K562 (cell line): ENCODE results near the gene GTPBP2. TPM values are rescaled to one million over a fixed set of nuclear protein-coding genes. Genes with fewer than 3 reads are reported as not detected.

ENCODE experiments used
- ATF4 ChIP-seq: fragments of 450-650 bp; formaldehyde crosslinking; IDR thresholded peaks from 2 replicates; pipeline ENCODE4 v1.4.0; 2022; ENCODE audit warnings: mild to moderate bottlenecking, moderate library complexity
- CREB3L1 ChIP-seq: fragments of 450-650 bp; IDR thresholded peaks from 2 replicates; pipeline ENCODE4 v1.6.1; 2014; ENCODE audit warnings: low read depth, mild to moderate bottlenecking, moderate library complexity, borderline replicate concordance
- CTBP1 ChIP-seq: fragments of 450-650 bp; IDR thresholded peaks from 2 replicates; pipeline ENCODE4 v1.6.1; 2016; ENCODE audit warnings: borderline replicate concordance
- GABPB2 ChIP-seq: fragments of 250-450 bp; sonication (Bioruptor Pico); conservative IDR thresholded peaks from 2 replicates; pipeline ENCODE4 v1.5.1; 2021; ENCODE audit warnings: mild to moderate bottlenecking
- HBP1 ChIP-seq: fragments of 450-650 bp; formaldehyde crosslinking; IDR thresholded peaks from 2 replicates; pipeline ENCODE4 v1.4.0; 2022; ENCODE audit warnings: missing genetic modification characterization
- HMGN3 ChIP-seq: IDR thresholded peaks from 2 replicates; pipeline ENCODE4 v1.6.1; 2011; ENCODE audit warnings: borderline replicate concordance, low read depth, mild to moderate bottlenecking, mixed read lengths, low read length; ENCODE audit not compliant: insufficient read length; ENCODE audit errors: extremely low read depth
- NCOA1 ChIP-seq: fragments of 450-650 bp; IDR thresholded peaks from 2 replicates; pipeline ENCODE4 v1.6.1; 2016; ENCODE audit warnings: low read depth
- PHTF2 ChIP-seq: fragments of 250-450 bp; sonication (Bioruptor Pico); IDR thresholded peaks from 2 replicates; pipeline ENCODE4 v1.5.0; 2021; ENCODE audit warnings: mild to moderate bottlenecking
- POLR2G ChIP-seq: fragments of 200-400 bp; formaldehyde crosslinking; IDR thresholded peaks from 2 replicates; pipeline ENCODE4 v1.6.1; 2017; ENCODE audit warnings: low read depth, mild to moderate bottlenecking, antibody characterized with exemption, low read length, moderate library complexity
- RCOR1 ChIP-seq, 2 experiments: IDR thresholded peaks; 2 replicates each; pipeline ENCODE4 v1.6.1; 2012; ENCODE audit warnings: low read depth in 2 of 2, low read length in 2 of 2, borderline replicate concordance in 1 of 2, improper control_type of control experiment in 1 of 2
- SRSF9 ChIP-seq: fragments of 200-400 bp; formaldehyde crosslinking; IDR thresholded peaks from 2 replicates; pipeline ENCODE4 v1.6.1; 2017; ENCODE audit warnings: low read depth, low read length, borderline replicate concordance
- ZBTB17 ChIP-seq: fragments of 450-650 bp; formaldehyde crosslinking; IDR thresholded peaks from 2 replicates; pipeline ENCODE4 v1.4.0; 2020; ENCODE audit warnings: mild to moderate bottlenecking
- ZHX1 ChIP-seq: fragments of 150-350 bp; conservative IDR thresholded peaks from 2 replicates; pipeline ENCODE4 v1.6.1; 2014; ENCODE audit warnings: low read length
- ZNF24 ChIP-seq: fragments of 450-650 bp; IDR thresholded peaks from 2 replicates; pipeline ENCODE4 v1.6.1; 2016
- ZNF592 ChIP-seq: fragments of 450-650 bp; IDR thresholded peaks from 2 replicates; pipeline ENCODE4 v1.6.1; 2017; ENCODE audit warnings: antibody characterized with exemption, mild to moderate bottlenecking
- polyA plus RNA-seq, 8 experiments: library from polyadenylated mRNA; depleted of rRNA in 4 of 8; stranded (reverse) in 5 of 8; unstranded in 3 of 8; fragments of >200 nt; fragmentation: Nextera tagmentation in 2 of 8; fragmentation: Illumina TruSeq in 1 of 8; extraction: Ambion mirVana in 2 of 8; extraction: Trizol in 1 of 8; gene quantifications; 2 replicates each; pipeline versions ENCODE4 v1.2.1 to v1.2.3, GENCODE V29; 2011 to 2014; ENCODE audit warnings: inconsistent platforms in 1 of 8, missing spikeins in 1 of 8
- total RNA-seq, 7 experiments: library from RNA; depleted of rRNA in 6 of 7; stranded (reverse); fragments of >200 nt in 6 of 7; fragmentation: Illumina TruSeq in 2 of 7; extraction: Trizol in 2 of 7; gene quantifications; 2 replicates each; pipeline versions ENCODE4 v1.2.1 to v1.2.3, GENCODE V29; 2011 to 2021; ENCODE audit warnings: low replicate concordance in 1 of 7

GTPBP2 gene
- total and polyA plus RNA-seq, 9 of the 15 experiments (the other 6 are each of a cell fraction or from before 2014, with no cell fraction given): 48.4 to 196 (median 111) TPM

GRCh38 chr6:43667245-43668150, 38.4 kb upstream of the GTPBP2 start (continued):
- TF ChIP-seq ZNF592: 0 out of 2 replicates have a peak, but pooled peaks have one; percentile 48
- TF ChIP-seq NCOA1: 0 out of 2 replicates have a peak, but pooled peaks have one; percentile 18
- TF ChIP-seq ZHX1: 0 out of 2 replicates have a peak, but pooled peaks have one; percentile 76
- peak; percentile 56; the same call in 1 of the 2 replicates for TF ChIP-seq HBP1 (CRISPR knock-in tag)
- TF ChIP-seq SRSF9: no peak
- TF ChIP-seq ATF4 (CRISPR knock-in tag): peak; percentile 62
- peak; percentile 30 for TF ChIP-seq HMGN3
- TF ChIP-seq ZNF24: peak; percentile 6; the same call in 1 of the 2 replicates
- TF ChIP-seq CTBP1: peak; percentile 80; the same call in 1 of the 2 replicates
- peak; percentile 83 for TF ChIP-seq POLR2G
- peak; percentile 65; the same call in 1 of the 2 replicates for TF ChIP-seq ZBTB17
- TF ChIP-seq PHTF2 (CRISPR knock-in tag): no peak
- TF ChIP-seq CREB3L1: no peak
- TF ChIP-seq RCOR1 (IDR thresholded peaks at IDR 0.05; ENCODE audit: borderline replicate concordance in 1 of 2, low read depth in 2 of 2, low read length in 2 of 2): peak in 1 of 2 experiments; percentile 67; a peak in 2 of 4 replicates
- no peak for TF ChIP-seq GABPB2 (CRISPR knock-in tag)
